GM21717 (cell line): ENCODE data around the gene PKDCC.

ENCODE experiments used
- ATAC-seq: cut with Tn5 transposase; IDR thresholded peaks from one replicate; pipeline ENCODE4 v1.9.1; 2021; ENCODE audit warnings: mild to moderate bottlenecking, moderate library complexity; ENCODE audit not compliant: unreplicated experiment

Gene PKDCC

GRCh38 chr2:42104621-42105020 lies 56.8 kb downstream of the PKDCC start:
- ATAC-seq = no peak

- ATAC-seq = peak; percentile 44
Observed at GRCh38 chr2:42105330-42106256, 57.8 kb downstream of the PKDCC start.

- no peak for ATAC-seq
Observed at GRCh38 chr2:42106257-42106816, 58.5 kb downstream of the PKDCC start.

- ATAC-seq = no peak
Observed at GRCh38 chr2:42107249-42108042, 59.6 kb downstream of the PKDCC start.
